HEK293 (cell line): ENCODE data around the gene SSBP3.

ENCODE experiments used
- CTCF ChIA-PET: fragments of 350-600 bp; formaldehyde crosslinking; extraction: SDS; loops from one replicate; lab custom pipeline; 2021; ENCODE audit warnings: antibody characterized with exemption; lab: Yijun Ruan, JAX
- POLR2A ChIA-PET: fragments of 300-600 bp; formaldehyde crosslinking; extraction: SDS; loops from one replicate; lab custom pipeline; 2020; ENCODE audit warnings: antibody characterized with exemption, inconsistent platforms; lab: Yijun Ruan, JAX
- H3K27ac ChIP-seq: fragments of 200-500 bp; sonication (Bioruptor generic); 2 replicates; pipeline ENCODE4 v1.5.1; 2014; ENCODE audit warnings: low read depth, low read length, control low read depth, inconsistent platforms; ENCODE audit errors: extremely low read depth
- H3K36me3 ChIP-seq, 2 experiments: fragments of 200-500 bp in 1 of 2; sonication (Bioruptor generic) in 1 of 2; 1 replicate in 1 of 2; 2 replicates in 1 of 2; pipeline ENCODE4 v1.5.1; 2014 to 2017; ENCODE audit warnings: inconsistent platforms in 2 of 2, low read length in 2 of 2; ENCODE audit not compliant: control insufficient read depth in 2 of 2, insufficient read depth in 1 of 2
- H3K4me1 ChIP-seq: fragments of 200-500 bp; sonication (Bioruptor generic); 2 replicates; pipeline ENCODE4 v1.5.1; 2014; ENCODE audit warnings: mild to moderate bottlenecking, low read length, inconsistent platforms; ENCODE audit not compliant: control insufficient read depth, insufficient read depth
- H3K4me3 ChIP-seq: 2 replicates; pipeline ENCODE4 v1.5.1; 2011; ENCODE audit warnings: low read depth, mild to moderate bottlenecking, control low read depth, low read length, moderate library complexity
- H3K9me3 ChIP-seq: fragments of 200-500 bp; sonication (Bioruptor generic); 2 replicates; pipeline ENCODE4 v1.5.1; 2014; ENCODE audit warnings: low read depth, low read length, inconsistent platforms; ENCODE audit not compliant: control insufficient read depth, insufficient read depth
- EGR2 ChIP-seq: fragments of 450-650 bp; formaldehyde crosslinking; IDR thresholded peaks from 2 replicates; pipeline ENCODE4 v1.5.1; 2016; ENCODE audit warnings: low read depth, missing biosample characterization, missing genetic modification characterization
- GLI4 ChIP-seq: fragments of 450-650 bp; formaldehyde crosslinking; IDR thresholded peaks from 2 replicates; pipeline ENCODE4 v1.5.1; 2016; ENCODE audit warnings: missing biosample characterization, missing genetic modification characterization
- IKZF3 ChIP-seq: fragments of 450-650 bp; IDR thresholded peaks from 2 replicates; pipeline ENCODE4 v1.5.0; 2018; ENCODE audit warnings: missing biosample characterization, mild to moderate bottlenecking, missing genetic modification characterization, moderate library complexity
- KLF8 ChIP-seq: fragments of 450-650 bp; formaldehyde crosslinking; IDR thresholded peaks from 2 replicates; pipeline ENCODE4 v1.5.1; 2016; ENCODE audit warnings: missing biosample characterization, missing genetic modification characterization
- KLF9 ChIP-seq: fragments of 450-650 bp; formaldehyde crosslinking; IDR thresholded peaks from 2 replicates; pipeline ENCODE4 v1.5.1; 2016; ENCODE audit warnings: missing biosample characterization, missing genetic modification characterization, low read depth
- SCRT2 ChIP-seq: fragments of 450-650 bp; formaldehyde crosslinking; IDR thresholded peaks from 2 replicates; pipeline ENCODE4 v1.5.1; 2016; ENCODE audit warnings: missing biosample characterization, missing genetic modification characterization
- YY2 ChIP-seq: fragments of 450-650 bp; formaldehyde crosslinking; IDR thresholded peaks from 2 replicates; pipeline ENCODE4 v1.5.1; 2016; ENCODE audit warnings: missing biosample characterization, missing genetic modification characterization
- ZFHX2 ChIP-seq: fragments of 450-650 bp; formaldehyde crosslinking; conservative IDR thresholded peaks from 2 replicates; pipeline ENCODE4 v1.5.1; 2016; ENCODE audit warnings: missing biosample characterization, missing genetic modification characterization
- ZFP37 ChIP-seq: fragments of 450-650 bp; formaldehyde crosslinking; IDR thresholded peaks from 2 replicates; pipeline ENCODE4 v1.5.1; 2016; ENCODE audit warnings: missing biosample characterization, missing genetic modification characterization
- ZNF155 ChIP-seq: fragments of 450-650 bp; formaldehyde crosslinking; IDR thresholded peaks from 2 replicates; pipeline ENCODE4 v1.5.1; 2016; ENCODE audit warnings: missing biosample characterization, missing genetic modification characterization
- ZNF174 ChIP-seq: fragments of 450-650 bp; formaldehyde crosslinking; IDR thresholded peaks from 2 replicates; pipeline ENCODE4 v1.5.0; 2017; ENCODE audit warnings: missing biosample characterization, mild to moderate bottlenecking, missing genetic modification characterization
- ZNF23 ChIP-seq: fragments of 450-650 bp; formaldehyde crosslinking; IDR thresholded peaks from 2 replicates; pipeline ENCODE4 v1.5.1; 2016; ENCODE audit warnings: missing biosample characterization, missing genetic modification characterization, borderline replicate concordance
- ZNF350 ChIP-seq: fragments of 450-650 bp; formaldehyde crosslinking; IDR thresholded peaks from 2 replicates; pipeline ENCODE4 v1.5.0; 2017; ENCODE audit warnings: missing biosample characterization, mild to moderate bottlenecking, missing genetic modification characterization
- ZNF501 ChIP-seq: fragments of 450-650 bp; formaldehyde crosslinking; IDR thresholded peaks from 2 replicates; pipeline ENCODE4 v1.5.1; 2016; ENCODE audit warnings: missing biosample characterization, missing genetic modification characterization
- ZNF510 ChIP-seq: fragments of 450-650 bp; formaldehyde crosslinking; IDR thresholded peaks from 2 replicates; pipeline ENCODE4 v1.5.1; 2018; ENCODE audit warnings: mild to moderate bottlenecking, missing genetic modification characterization, missing biosample characterization; ENCODE audit not compliant: insufficient replicate concordance
- ZNF571 ChIP-seq: fragments of 450-650 bp; formaldehyde crosslinking; IDR thresholded peaks from 2 replicates; pipeline ENCODE4 v1.5.0; 2017; ENCODE audit warnings: missing biosample characterization, missing genetic modification characterization
- ZNF701 ChIP-seq: fragments of 450-650 bp; formaldehyde crosslinking; IDR thresholded peaks from 2 replicates; pipeline ENCODE4 v1.5.1; 2016; ENCODE audit warnings: missing biosample characterization, missing genetic modification characterization
- ZNF792 ChIP-seq: fragments of 450-650 bp; formaldehyde crosslinking; IDR thresholded peaks from 2 replicates; pipeline ENCODE4 v1.5.1; 2016; ENCODE audit warnings: missing biosample characterization, missing genetic modification characterization
- TF ChIP-seq, protein P1 (sequence below): fragments of 450-650 bp; formaldehyde crosslinking; IDR thresholded peaks from 2 replicates; pipeline ENCODE4 v1.5.1; 2016; ENCODE audit warnings: missing biosample characterization, missing genetic modification characterization
- TF ChIP-seq, protein P2 (sequence below): fragments of 450-650 bp; formaldehyde crosslinking; IDR thresholded peaks from 2 replicates; pipeline ENCODE4 v1.5.1; 2016; ENCODE audit warnings: missing biosample characterization, missing genetic modification characterization
- TF ChIP-seq, protein P3 (sequence below): fragments of 450-650 bp; formaldehyde crosslinking; IDR thresholded peaks from 2 replicates; pipeline ENCODE4 v1.5.1; 2016; ENCODE audit warnings: missing biosample characterization, missing genetic modification characterization

SSBP3 gene

DNA sequence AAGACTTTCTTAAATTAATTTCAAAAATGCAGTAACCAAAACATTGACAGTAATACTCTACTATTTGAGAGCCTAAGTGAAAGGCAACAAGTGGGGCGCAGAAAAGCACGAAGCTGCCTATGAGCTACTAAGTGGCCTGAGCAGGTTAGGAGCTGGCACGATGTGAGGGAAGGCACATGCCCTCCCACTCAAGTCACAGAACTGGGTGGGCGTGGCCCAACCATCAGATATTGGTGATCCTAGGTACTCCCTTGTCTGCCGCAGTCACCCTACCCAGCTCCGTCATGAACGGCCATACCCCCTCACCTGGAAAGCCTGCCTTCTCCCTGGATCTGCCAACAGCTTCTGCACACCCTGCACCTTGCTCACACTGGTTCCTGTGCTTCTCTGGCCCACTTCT is 40.8 kb downstream of the SSBP3 start:
- POLR2A ChIA-PET: no interaction called here

DNA sequence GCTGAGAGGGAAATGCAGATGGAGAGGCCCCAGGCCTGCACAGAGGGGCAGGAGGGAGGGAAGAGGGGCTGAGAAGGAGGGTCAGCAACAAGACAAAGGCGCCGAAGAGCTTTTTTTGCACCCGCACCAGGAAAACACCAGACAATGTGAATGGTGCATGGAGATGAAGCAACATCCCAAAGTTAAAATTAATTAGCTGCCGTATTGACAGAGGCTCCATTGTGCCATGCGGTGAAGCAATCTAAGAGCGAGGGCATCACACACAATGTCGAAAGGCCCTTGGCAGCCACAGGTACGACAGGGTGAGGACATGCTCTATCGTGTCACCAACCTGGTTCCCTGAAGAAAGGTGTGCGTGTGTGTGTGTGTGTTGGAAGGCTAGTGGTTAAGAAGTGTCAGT is 41.2 kb downstream of the SSBP3 start:
- POLR2A ChIA-PET: no interaction called here
- CTCF ChIA-PET: interaction anchor here (0.6 kb wide), 1 partner anchor 29 kb away, joined by 3 read pairs; no protein-coding TSS in a partner anchor

More for the DNA sequence above, 40.8 kb downstream of the SSBP3 start:
- H3K27ac ChIP-seq: no peak overlapping the region
- no peaks in the 10 kb centered on the region for H3K4me1 ChIP-seq
- peaks cover 0 to 16% of the 10 kb centered on the region in 2 experiments; a peak in 1 of 3 replicates for H3K36me3 ChIP-seq
- CTCF ChIA-PET: no interaction called here
- peak; percentile 65 for TF ChIP-seq SCRT2 (tag by site-specific recombination)
- TF ChIP-seq ZNF350: no peak
- peak; percentile 41; the same call in 1 of the 2 replicates for TF ChIP-seq EGR2 (tag by site-specific recombination)
- TF ChIP-seq KLF9 (tag by site-specific recombination): peak; percentile 21; the same call in 1 of the 2 replicates
- peak; percentile 37; the same call in 1 of the 2 replicates for TF ChIP-seq ZFHX2 (tag by site-specific recombination)
- H3K9me3 ChIP-seq: no peaks in the 10 kb centered on the region
- H3K4me3 ChIP-seq: no peak overlapping the region

DNA sequence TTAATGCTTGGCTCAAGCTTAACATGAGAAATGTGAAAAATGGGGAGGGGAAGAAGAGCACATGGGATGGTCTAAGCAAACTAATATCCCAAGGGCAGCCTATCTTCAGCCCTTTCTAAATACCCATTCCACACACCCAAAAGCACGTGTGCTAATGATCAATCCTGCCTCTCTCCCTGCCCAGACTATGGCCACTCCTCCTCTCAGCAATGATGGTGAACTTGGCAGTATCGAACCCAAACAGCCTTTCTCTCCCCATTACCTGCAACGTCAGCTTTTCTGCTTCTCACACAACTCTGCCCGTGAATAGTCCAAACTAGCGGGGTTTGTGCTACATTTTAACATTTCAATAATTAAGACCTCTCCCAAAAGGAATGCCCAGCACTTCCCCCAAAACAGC is 41.6 kb downstream of the SSBP3 start:
- Histone ChIP-seq H3K36me3 (peaks cover 0 to 8% of the 10 kb centered on the region in 2 experiments; a peak in 1 of 3 replicates), H3K27ac (no peak overlapping the region), H3K4me3 (no peak overlapping the region)
- CTCF ChIA-PET: interaction anchor here (0.6 kb wide), 1 partner anchor 30 kb away, joined by 3 read pairs; no protein-coding TSS in a partner anchor
- TF ChIP-seq KLF8 (tag by site-specific recombination) (no peak), ZFP37 (tag by site-specific recombination) (no peak), ZNF701 (tag by site-specific recombination) (no peak)
- TF ChIP-seq, all 188 proteins: peak for 0
- no peaks in the 10 kb centered on the region for H3K4me1 ChIP-seq
- no peaks in the 10 kb centered on the region for H3K9me3 ChIP-seq
- POLR2A ChIA-PET: no interaction called here

More for the DNA sequence above, 41.2 kb downstream of the SSBP3 start:
- Histone ChIP-seq H3K4me3 (no peak overlapping the region), H3K9me3 (no peaks in the 10 kb centered on the region), H3K27ac (no peak overlapping the region), H3K4me1 (no peaks in the 10 kb centered on the region), H3K36me3 (peaks cover 0 to 12% of the 10 kb centered on the region in 2 experiments; a peak in 1 of 3 replicates)
- no peak for TF ChIP-seq IKZF3 (tag by site-specific recombination)
- TF ChIP-seq ZNF23 (tag by site-specific recombination): no peak
- TF ChIP-seq ZNF155 (tag by site-specific recombination): no peak
- TF ChIP-seq, protein P1, sequence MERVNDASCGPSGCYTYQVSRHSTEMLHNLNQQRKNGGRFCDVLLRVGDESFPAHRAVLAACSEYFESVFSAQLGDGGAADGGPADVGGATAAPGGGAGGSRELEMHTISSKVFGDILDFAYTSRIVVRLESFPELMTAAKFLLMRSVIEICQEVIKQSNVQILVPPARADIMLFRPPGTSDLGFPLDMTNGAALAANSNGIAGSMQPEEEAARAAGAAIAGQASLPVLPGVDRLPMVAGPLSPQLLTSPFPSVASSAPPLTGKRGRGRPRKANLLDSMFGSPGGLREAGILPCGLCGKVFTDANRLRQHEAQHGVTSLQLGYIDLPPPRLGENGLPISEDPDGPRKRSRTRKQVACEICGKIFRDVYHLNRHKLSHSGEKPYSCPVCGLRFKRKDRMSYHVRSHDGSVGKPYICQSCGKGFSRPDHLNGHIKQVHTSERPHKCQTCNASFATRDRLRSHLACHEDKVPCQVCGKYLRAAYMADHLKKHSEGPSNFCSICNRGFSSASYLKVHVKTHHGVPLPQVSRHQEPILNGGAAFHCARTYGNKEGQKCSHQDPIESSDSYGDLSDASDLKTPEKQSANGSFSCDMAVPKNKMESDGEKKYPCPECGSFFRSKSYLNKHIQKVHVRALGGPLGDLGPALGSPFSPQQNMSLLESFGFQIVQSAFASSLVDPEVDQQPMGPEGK (tag by site-specific recombination): no peak
- TF ChIP-seq, protein P2, sequence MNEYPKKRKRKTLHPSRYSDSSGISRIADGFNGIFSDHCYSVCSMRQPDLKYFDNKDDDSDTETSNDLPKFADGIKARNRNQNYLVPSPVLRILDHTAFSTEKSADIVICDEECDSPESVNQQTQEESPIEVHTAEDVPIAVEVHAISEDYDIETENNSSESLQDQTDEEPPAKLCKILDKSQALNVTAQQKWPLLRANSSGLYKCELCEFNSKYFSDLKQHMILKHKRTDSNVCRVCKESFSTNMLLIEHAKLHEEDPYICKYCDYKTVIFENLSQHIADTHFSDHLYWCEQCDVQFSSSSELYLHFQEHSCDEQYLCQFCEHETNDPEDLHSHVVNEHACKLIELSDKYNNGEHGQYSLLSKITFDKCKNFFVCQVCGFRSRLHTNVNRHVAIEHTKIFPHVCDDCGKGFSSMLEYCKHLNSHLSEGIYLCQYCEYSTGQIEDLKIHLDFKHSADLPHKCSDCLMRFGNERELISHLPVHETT: no peak
- no peak for TF ChIP-seq KLF8 (tag by site-specific recombination)
- no peak for TF ChIP-seq ZNF510 (tag by site-specific recombination)

DNA sequence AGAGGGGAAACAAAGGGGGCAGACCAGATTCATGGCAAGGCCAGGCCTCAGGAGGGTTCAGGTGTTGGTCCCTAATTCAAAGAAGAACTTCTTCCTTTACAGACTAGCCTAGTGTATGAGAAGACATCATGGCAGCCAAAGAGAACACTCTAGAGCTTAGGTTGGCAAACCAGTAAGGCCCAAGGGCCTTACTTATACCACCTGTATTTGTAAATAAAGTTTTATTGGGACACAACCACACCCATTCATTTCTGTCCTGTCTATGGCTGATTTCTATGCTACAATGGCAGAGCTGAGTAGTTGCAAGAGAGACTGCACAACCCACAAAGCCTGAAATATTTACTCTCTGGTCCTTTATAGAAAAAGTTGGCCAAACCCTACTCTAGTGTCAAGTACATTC is 42.3 kb downstream of the SSBP3 start:
- no peak overlapping the region for H3K27ac ChIP-seq
- ChIA-PET POLR2A (no interaction called here), CTCF (no interaction called here)
- TF ChIP-seq ZNF792 (no peak), ZNF501 (no peak), ZNF174 (tag by site-specific recombination) (no peak), YY2 (tag by site-specific recombination) (no peak), GLI4 (tag by site-specific recombination) (no peak), ZNF571 (tag by site-specific recombination) (no peak)
- TF ChIP-seq, protein P3, sequence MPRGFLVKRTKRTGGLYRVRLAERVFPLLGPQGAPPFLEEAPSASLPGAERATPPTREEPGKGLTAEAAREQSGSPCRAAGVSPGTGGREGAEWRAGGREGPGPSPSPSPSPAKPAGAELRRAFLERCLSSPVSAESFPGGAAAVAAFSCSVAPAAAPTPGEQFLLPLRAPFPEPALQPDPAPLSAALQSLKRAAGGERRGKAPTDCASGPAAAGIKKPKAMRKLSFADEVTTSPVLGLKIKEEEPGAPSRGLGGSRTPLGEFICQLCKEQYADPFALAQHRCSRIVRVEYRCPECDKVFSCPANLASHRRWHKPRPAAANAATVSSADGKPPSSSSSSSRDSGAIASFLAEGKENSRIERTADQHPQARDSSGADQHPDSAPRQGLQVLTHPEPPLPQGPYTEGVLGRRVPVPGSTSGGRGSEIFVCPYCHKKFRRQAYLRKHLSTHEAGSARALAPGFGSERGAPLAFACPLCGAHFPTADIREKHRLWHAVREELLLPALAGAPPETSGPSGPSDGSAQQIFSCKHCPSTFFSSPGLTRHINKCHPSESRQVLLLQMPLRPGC (tag by site-specific recombination): no peak
- no peak overlapping the region for H3K4me3 ChIP-seq
- peaks cover 0 to 5% of the 10 kb centered on the region in 2 experiments; a peak in 1 of 3 replicates for H3K36me3 ChIP-seq
- H3K9me3 ChIP-seq: no peaks in the 10 kb centered on the region
- no peaks in the 10 kb centered on the region for H3K4me1 ChIP-seq
